Peyer's patch (tissue), 4 donors: ENCODE results near the gene ASAP2. TPM values are rescaled to one million over a fixed set of nuclear protein-coding genes. Genes with fewer than 3 reads are reported as not detected.
"Not testable (repeated sequence)": the region's sequence is repeated elsewhere in the genome, so short reads cannot be mapped to it uniquely, and the experiment has no call there.

Experiments
- DNase-seq, 3 donors: peaks; one replicate each; pipeline ENCODE4 v3.0.0-alpha.2; 2017 to 2019
- H3K27ac ChIP-seq, 4 donors: fragments of 200-600 bp; sonication (generic); one replicate each; pipeline ENCODE4 v1.5.1; 2016 to 2019
- H3K27me3 ChIP-seq, 2 donors: fragments of 200-600 bp; sonication (generic); one replicate each; pipeline ENCODE4 v1.5.1; 2019
- H3K36me3 ChIP-seq, 3 donors: fragments of 200-600 bp; sonication (generic); one replicate each; pipeline ENCODE4 v1.5.1; 2016 to 2019
- H3K4me1 ChIP-seq, 4 donors: fragments of 200-600 bp; sonication (generic); one replicate each; pipeline ENCODE4 v1.5.1; 2016 to 2019
- H3K4me3 ChIP-seq, 4 donors: fragments of 200-600 bp; sonication (generic); 1 replicate in 3 of 4; 2 replicates in 1 of 4; pipeline ENCODE4 v1.5.1; 2016 to 2019; ENCODE audit warnings: mild to moderate bottlenecking in 1 of 4
- H3K9me3 ChIP-seq, 4 donors: fragments of 200-600 bp; sonication (generic); one replicate each; pipeline ENCODE4 v1.5.1; 2016 to 2019; ENCODE audit warnings: mild to moderate bottlenecking in 1 of 4
- POLR2A ChIP-seq, 2 donors: fragments of 450-650 bp; IDR thresholded peaks; one replicate each; pipeline ENCODE4 v1.5.1; 2017; ENCODE audit warnings: antibody characterized with exemption in 2 of 2, mild to moderate bottlenecking in 2 of 2, moderate library complexity in 2 of 2
- total RNA-seq, 4 donors: library from RNA; depleted of rRNA; stranded (reverse); fragments of >200 nt; gene quantifications; one replicate each; pipeline ENCODE4 v1.1.0, GENCODE V29; 2016
- TF ChIP-seq, protein P1 (sequence below), 6 experiments: fragments of 450-650 bp in 4 of 6; fragments of 200-600 bp in 2 of 6; sonication (generic) in 1 of 6; IDR thresholded peaks; one replicate each; pipeline ENCODE4 v1.5.1; 2017 to 2019; ENCODE audit warnings: antibody characterized with exemption in 6 of 6, mild to moderate bottlenecking in 3 of 6, moderate library complexity in 1 of 6

Gene ASAP2
- total RNA-seq, 4 donors from 2014 or later = 30.6 to 59.4 (median 37.8) TPM

DNA sequence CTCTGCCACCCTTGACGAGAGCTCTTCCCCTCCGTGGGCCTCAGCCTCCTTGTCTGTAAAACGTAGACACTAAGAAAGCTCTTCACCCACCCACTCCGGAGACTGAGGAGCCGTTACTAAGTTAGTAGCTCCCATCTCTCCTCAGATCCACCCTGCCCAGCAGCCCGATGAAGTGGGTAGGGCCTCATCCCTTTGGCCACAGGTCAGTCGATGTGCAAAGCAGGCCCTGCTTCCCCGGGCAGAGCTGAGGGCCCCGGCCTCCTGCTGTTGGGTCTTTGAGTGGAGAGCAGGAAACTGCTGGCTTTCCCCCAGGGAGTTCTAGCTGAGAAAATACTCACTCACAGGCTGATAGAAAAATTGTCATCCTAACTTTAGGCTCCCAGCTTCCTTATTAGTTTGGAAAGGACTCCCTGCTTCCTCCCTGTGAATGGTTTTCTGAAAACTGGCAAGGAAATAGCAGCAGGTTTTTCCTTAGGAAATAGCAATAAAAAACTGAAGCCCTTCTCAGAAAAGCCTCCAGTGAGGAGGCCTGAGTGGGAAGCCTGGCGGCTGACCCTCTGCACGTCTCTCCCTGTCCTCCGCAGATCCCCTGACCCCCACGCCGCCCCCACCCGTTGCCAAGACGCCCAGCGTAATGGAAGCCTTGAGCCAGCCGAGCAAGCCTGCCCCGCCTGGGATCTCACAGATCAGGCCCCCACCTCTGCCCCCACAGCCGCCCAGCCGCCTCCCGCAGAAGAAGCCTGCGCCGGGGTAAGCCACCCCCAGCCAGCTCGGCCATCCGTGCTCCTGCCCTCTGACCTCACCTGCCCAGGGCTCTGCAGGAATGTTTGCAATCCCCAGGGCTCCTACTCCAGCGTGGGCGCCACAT lies 186.5 kb downstream of the ASAP2 start:
- H3K9me3 ChIP-seq = no peaks in the 10 kb centered on the region
- no peak for DNase-seq
- peak overlapping the region in 1 of 4 donors; percentile 14 for H3K27ac ChIP-seq
- no peaks in the 10 kb centered on the region for H3K4me1 ChIP-seq
- no peak overlapping the region for H3K4me3 ChIP-seq
- no peak for TF ChIP-seq POLR2A (IDR thresholded peaks at IDR 0.05)
- TF ChIP-seq, protein P1, sequence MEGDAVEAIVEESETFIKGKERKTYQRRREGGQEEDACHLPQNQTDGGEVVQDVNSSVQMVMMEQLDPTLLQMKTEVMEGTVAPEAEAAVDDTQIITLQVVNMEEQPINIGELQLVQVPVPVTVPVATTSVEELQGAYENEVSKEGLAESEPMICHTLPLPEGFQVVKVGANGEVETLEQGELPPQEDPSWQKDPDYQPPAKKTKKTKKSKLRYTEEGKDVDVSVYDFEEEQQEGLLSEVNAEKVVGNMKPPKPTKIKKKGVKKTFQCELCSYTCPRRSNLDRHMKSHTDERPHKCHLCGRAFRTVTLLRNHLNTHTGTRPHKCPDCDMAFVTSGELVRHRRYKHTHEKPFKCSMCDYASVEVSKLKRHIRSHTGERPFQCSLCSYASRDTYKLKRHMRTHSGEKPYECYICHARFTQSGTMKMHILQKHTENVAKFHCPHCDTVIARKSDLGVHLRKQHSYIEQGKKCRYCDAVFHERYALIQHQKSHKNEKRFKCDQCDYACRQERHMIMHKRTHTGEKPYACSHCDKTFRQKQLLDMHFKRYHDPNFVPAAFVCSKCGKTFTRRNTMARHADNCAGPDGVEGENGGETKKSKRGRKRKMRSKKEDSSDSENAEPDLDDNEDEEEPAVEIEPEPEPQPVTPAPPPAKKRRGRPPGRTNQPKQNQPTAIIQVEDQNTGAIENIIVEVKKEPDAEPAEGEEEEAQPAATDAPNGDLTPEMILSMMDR (IDR thresholded peaks at IDR 0.05) = no peak
- no peaks in the 10 kb centered on the region for H3K27me3 ChIP-seq
- H3K36me3 ChIP-seq = peaks cover 0 to 56% (median 0%) of the 10 kb centered on the region in 3 donors

DNA sequence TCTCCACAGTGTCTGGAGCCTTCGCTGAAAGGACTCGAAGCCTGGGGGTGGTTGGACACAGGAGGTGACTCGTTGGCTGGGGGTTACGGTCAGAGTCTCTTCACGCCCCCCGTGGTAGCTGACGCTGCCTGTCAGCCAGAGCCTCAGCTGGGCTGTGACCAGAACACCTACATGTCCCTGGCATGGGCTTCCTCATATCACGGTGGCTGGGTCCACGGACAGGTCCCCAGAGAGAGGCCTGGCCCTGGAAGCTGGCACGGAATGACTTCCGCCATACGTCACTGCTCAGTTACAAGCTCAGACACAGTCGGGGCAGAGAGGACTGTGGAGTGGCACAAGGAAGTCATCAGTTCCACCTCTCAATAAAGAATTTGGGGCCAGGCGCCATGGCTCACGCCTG lies 188.2 kb downstream of the ASAP2 start:
- peaks cover 0 to 40% (median 0%) of the 10 kb centered on the region in 3 donors for H3K36me3 ChIP-seq
- H3K9me3 ChIP-seq = no peaks in the 10 kb centered on the region
- DNase-seq = no peak
- H3K4me1 ChIP-seq = no peaks in the 10 kb centered on the region
- H3K27ac ChIP-seq = no peak overlapping the region
- TF ChIP-seq, protein P1 (IDR thresholded peaks at IDR 0.05) = no peak
- no peak for TF ChIP-seq POLR2A (IDR thresholded peaks at IDR 0.05)
- H3K27me3 ChIP-seq = no peaks in the 10 kb centered on the region
- H3K4me3 ChIP-seq = no peak overlapping the region

DNA sequence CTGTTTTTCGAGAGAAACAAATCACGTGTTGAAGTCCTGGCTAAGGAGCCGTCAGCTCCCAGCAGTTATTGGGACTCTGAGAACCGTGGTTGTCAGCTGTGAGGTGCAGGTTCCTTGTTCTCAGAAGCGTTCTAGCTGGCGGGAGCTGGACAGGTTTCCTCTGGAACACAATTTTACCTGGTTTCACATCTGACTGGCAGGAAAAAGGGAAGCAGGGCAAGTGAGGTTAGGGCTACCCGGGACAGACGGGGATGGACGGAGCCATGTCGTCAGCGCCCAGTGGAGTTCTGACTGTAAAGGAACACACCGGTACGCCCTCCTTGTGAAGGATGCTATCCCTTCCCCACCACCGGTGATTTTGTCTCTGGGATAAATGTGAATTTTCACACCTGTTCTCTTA lies 190.6 kb downstream of the ASAP2 start:
- no peak for DNase-seq
- Histone ChIP-seq H3K4me3 (no peak overlapping the region), H3K9me3 (no peaks in the 10 kb centered on the region), H3K4me1 (no peaks in the 10 kb centered on the region), H3K27ac (no peak overlapping the region), H3K27me3 (no peaks in the 10 kb centered on the region), H3K36me3 (peaks cover 0 to 49% (median 0%) of the 10 kb centered on the region in 3 donors)
- TF ChIP-seq, protein P1 (IDR thresholded peaks at IDR 0.05) = no peak
- no peak for TF ChIP-seq POLR2A (IDR thresholded peaks at IDR 0.05)

DNA sequence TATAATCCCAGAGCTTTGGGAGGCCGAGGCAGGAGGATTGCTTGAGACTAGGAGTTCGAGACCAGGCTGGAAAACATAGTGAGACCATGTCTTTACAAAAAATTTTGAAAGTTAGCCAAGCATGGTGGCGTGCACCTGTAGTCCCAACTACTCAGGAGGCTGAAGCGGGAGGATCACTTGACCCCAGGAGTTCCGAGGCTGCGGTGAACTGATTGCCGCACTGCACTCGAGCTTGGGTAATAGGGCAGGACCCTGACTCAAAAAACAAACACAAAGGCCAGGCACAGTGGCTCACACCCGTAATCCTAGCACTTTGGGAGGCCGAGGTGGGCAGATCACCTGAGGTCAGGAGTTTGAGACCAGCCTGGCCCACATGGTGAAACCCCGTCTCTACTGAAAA lies 191.6 kb downstream of the ASAP2 start:
- not testable (repeated sequence) for H3K4me1 ChIP-seq, H3K4me3 ChIP-seq, H3K9me3 ChIP-seq, H3K27ac ChIP-seq, H3K27me3 ChIP-seq, DNase-seq
- H3K36me3 ChIP-seq = peaks cover 0 to 52% (median 0%) of the 10 kb centered on the region in 3 donors

DNA sequence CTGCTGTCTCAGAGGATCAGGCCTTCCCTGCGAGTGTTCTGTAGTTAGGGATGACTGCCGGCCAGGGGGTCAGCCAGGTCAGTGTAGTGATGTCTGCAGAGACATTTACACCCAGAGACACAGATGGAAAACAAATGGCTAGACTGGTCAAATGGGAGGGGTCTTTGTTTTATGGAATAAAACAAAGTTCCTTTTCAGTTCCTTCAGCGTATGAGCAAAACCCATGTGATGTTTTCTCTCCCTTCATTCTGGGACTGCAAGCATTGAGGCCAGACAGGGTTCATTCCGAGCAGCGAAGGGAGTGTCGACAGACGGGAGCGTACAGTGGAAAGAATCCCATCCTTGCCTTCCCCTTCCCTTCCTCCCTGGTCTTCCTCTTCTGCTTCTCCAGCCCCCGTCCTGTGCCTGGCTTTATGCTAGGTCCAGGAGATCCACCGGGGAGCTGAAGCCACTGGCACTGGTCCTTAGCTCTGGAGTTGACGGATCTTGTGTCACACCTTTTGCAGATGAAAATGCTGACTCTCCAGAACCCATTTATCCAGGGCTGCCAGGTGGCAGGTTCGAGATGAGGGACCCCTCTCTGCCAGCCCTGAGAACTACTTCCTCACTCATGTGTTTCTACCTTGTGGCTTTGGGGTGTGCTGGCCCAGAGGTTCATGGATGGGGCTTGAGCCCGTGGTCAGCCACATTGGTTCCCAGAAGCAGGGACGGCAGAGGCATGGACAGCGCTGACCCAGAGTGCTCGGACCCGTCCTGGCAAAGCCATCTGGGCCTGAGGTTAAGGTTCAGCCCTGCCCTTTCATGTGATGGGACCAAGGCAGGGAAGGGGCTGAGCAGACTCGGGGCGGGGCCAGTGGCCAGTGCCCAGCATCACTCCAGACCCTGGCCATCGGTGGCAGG lies 192.5 kb downstream of the ASAP2 start:
- peak overlapping the region in 2 of 4 donors; percentile 19 to 26 for H3K27ac ChIP-seq
- TF ChIP-seq, protein P1 (IDR thresholded peaks at IDR 0.05) = no peak
- TF ChIP-seq POLR2A (IDR thresholded peaks at IDR 0.05) = no peak
- no peaks in the 10 kb centered on the region for H3K9me3 ChIP-seq
- DNase-seq = no peak
- no peaks in the 10 kb centered on the region for H3K4me1 ChIP-seq
- peaks cover 0 to 46% (median 0%) of the 10 kb centered on the region in 3 donors for H3K36me3 ChIP-seq
- H3K27me3 ChIP-seq = no peaks in the 10 kb centered on the region
- no peak overlapping the region for H3K4me3 ChIP-seq
